ENCODE data around the gene KCNS1.

Gene KCNS1

DNA sequence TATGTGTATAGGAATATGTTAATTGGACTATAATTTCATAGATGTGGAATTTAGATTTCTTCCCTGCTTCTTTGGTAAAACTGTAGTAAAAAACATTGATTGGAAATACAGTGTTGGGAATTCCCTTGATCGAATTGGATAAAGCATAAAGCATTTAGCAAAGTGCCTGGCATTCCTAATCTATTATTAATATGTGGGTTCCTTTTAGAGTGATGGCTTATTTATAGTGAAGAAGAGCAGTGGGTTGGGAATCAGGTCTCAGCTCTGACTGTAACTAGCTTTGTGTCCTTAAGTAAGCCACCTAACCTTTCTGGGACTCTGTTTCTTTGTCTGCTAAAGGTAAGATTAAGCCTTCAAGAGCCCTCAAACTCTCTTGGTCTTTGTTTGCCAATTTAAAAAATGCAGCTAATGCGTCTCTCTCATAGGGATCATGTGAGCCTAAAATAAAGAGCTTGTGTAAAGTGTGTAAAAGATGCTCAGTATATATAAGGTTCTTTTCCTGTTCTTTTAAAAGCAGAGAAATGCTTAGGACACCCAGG, 53.3 kb downstream of the KCNS1 start:
- no peak for DNase-seq

DNA sequence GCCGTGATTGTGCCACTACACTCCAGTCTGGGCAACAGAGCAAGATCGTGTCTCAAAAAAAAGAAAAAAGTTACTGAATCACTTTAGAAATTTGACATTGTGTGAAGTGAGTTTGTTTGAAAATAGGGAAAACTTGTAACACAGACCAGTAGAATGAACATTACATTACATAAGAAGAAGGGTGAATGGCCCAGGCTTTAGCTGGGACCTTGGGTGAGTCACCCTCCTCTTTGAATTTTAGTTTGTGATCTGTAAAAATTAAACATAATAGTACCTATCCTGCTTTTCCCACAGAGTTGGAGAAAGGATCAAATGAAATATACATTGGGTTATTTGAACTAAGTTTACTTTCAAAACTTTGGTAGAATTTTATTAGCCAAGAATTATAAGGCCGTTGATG, 56.3 kb downstream of the KCNS1 start:
- no peak for DNase-seq

DNA sequence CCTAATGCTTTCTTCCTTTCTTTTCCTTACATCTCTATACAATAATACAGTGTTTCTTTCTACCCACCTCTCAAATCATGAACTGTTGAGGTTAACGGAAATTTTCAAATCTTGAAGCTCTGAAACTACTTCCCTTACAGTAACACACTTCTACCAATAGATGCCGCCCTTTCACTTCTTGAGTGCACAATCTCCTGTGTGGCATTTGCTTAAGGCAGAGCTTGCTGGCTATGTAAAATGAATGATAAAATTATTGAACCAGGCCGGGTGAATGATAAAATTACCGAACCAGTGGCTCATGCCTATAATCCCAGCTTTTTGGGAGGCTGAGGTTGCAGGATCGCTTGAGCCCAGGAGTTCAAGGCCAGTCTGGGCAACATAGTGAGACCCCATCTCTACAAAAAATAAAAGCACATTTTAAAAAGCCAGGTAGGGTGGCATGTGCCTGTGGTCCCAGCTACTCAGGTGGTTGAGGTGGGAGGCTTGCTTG, 56.8 kb downstream of the KCNS1 start:
- DNase-seq, result peak; percentile 79 to 80

DNA sequence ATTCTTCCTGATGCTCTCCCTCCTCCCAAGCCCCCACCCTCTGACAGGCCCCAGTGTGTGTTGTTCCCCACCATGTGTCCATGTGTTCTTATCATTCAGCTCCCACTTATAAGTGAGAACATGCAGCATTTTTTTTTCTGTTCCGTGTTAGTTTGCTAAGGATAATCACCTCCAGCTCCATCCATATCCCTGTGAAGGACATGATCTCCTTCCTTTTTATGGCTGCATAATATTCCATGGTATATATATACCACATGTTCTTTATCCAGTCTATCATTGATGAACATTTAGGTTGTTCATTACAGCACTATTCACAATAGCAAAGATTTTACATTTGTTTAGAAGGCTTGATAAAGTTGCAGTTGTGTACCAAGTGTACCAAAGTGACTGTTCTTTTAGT, 57.9 kb downstream of the KCNS1 start:
- no peak for DNase-seq

Measured in SW 1271 (cell line).